Activated CD4-positive, alpha-beta T cell treated with anti-CD3 and anti-CD28 coated beads, Interleukin-2, Interleukin-6, amounts not matched to agents 100 ng/mL and 50 ng/mL, durations not matched to agents 16 hours and 8 hours (primary cell): ENCODE data around the gene EGR2.
"Not testable (repeated sequence)": the region's sequence is repeated elsewhere in the genome, so short reads cannot be mapped to it uniquely, and the experiment has no call there.

Experiments used
- DNase-seq: peaks from one replicate; pipeline ENCODE4 v3.0.0-alpha.2; 2020

EGR2 gene

GRCh38 chr10:62792261-62792660, 23.9 kb downstream of the EGR2 start:
- DNase-seq = no peak

GRCh38 chr10:62790571-62790970, 25.6 kb downstream of the EGR2 start:
- no peak for DNase-seq

GRCh38 chr10:62790019-62790555, 26.1 kb downstream of the EGR2 start:
- DNase-seq = no peak

GRCh38 chr10:62788861-62789467, 27.2 kb downstream of the EGR2 start:
- no peak for DNase-seq

- not testable (repeated sequence) for DNase-seq
Observed at GRCh38 chr10:62788285-62788684, 27.9 kb downstream of the EGR2 start.

GRCh38 chr10:62784537-62784936, 31.6 kb downstream of the EGR2 start:
- not testable (repeated sequence) for DNase-seq

GRCh38 chr10:62779487-62780248, 36.5 kb downstream of the EGR2 start:
- DNase-seq = peak; percentile 77

GRCh38 chr10:62778125-62778524, 38.0 kb downstream of the EGR2 start:
- peak; percentile 40 for DNase-seq

- no peak for DNase-seq
Observed at GRCh38 chr10:62772186-62772974, 43.8 kb downstream of the EGR2 start.

- DNase-seq = peak; percentile 31
Observed at GRCh38 chr10:62769574-62770242, 46.5 kb downstream of the EGR2 start.

GRCh38 chr10:62766386-62766785, 49.8 kb downstream of the EGR2 start:
- no peak for DNase-seq

- no peak for DNase-seq
Observed at GRCh38 chr10:62765726-62766125, 50.4 kb downstream of the EGR2 start.

- DNase-seq = no peak
Observed at GRCh38 chr10:62764011-62764410, 52.2 kb downstream of the EGR2 start.

GRCh38 chr10:62763155-62763554, 53.0 kb downstream of the EGR2 start:
- DNase-seq = no peak
